Kidney glomerular epithelial cell (primary cell): ENCODE data around the gene SAG.

Experiments
- DNase-seq: peaks from one replicate; lab custom pipeline; 2025; lab: John Stamatoyannopoulos, UW

The SAG gene

GRCh38 chr2:233380132-233380895, 72.7 kb downstream of the SAG start:
- DNase-seq, result no peak

- DNase-seq, result no peak
Measured at GRCh38 chr2:233380995-233381637, 73.5 kb downstream of the SAG start.

GRCh38 chr2:233381638-233381995, 74.0 kb downstream of the SAG start:
- DNase-seq, result no peak

GRCh38 chr2:233384015-233384414, 76.4 kb downstream of the SAG start:
- no peak for DNase-seq

- DNase-seq, result no peak
Measured at GRCh38 chr2:233384811-233385488, 77.3 kb downstream of the SAG start.

- DNase-seq, result no peak
Measured at GRCh38 chr2:233385489-233386044, 78.0 kb downstream of the SAG start.

- DNase-seq, result peak; percentile 38
Measured at GRCh38 chr2:233386382-233387041, 78.9 kb downstream of the SAG start.

GRCh38 chr2:233387225-233387624, 79.6 kb downstream of the SAG start:
- no peak for DNase-seq

GRCh38 chr2:233387667-233388528, 80.3 kb downstream of the SAG start:
- peak; percentile 77 for DNase-seq

- DNase-seq, result no peak
Measured at GRCh38 chr2:233389601-233390125, 82.0 kb downstream of the SAG start.

- no peak for DNase-seq
Measured at GRCh38 chr2:233395687-233396086, 88.1 kb downstream of the SAG start.
